ENCODE results near the gene FBXW9.
"Not testable (repeated sequence)": the region's sequence is repeated elsewhere in the genome, so short reads cannot be mapped to it uniquely, and the experiment has no call there.

FBXW9 gene

DNA sequence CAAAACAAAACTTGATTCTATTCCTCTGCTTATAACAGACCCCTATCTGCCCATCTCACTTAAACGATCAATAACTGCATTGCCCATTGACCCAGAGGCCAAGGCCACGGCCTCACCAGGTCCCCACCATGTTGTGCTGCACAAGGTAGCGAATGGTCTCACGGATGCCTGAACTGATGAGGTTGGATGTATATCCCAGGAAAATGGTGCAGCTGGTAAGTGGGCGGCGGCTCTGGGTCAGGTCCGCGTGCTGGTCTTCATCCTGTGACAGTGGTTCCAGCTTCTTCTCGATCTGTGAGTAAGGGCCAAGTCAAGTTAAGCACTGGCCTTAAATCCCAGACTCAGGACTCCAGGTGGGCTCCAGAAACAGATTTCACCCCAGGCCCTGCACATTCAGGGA lies 16.4 kb downstream of the FBXW9 start:
- no peak for DNase-seq

DNA sequence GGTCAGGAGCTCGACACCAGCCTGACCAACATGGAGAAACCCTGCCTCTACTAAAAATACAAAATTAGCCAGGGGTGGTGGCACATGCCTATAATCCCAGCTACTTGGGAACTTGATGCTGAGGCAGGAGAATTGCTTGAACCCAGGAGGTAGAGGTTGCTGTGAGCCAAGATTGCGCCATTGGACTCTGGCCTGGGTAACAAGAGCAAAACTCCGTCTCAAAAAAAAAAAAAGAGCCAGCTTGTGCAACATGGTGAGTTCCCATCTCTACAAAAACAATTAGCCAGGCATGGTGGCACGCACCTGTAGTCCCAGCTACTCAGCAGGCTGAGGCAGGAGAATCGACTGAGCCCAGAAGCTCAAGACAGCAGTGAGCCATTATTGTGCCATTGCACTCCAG lies 18.4 kb downstream of the FBXW9 start:
- not testable (repeated sequence) for DNase-seq

DNA sequence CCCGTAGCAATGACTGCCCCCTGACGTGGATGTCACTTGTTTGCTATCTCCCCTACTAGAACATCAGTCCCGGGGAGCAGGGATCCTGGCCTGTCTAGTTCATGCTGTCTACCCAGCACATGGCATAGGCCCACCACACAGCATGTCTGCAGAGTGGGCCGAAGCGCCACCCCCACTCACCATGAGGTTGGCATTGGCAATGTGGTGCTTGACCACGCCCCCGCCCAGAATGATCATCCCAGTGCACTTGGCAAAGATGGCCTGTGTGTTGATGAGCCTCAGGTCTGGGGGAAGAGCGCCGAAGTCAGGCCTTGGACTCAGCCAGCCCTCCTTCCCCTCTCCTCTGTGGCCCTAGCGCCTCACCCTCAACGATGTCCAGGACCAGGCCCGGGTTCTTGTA lies 19.5 kb downstream of the FBXW9 start:
- DNase-seq = no peak

DNA sequence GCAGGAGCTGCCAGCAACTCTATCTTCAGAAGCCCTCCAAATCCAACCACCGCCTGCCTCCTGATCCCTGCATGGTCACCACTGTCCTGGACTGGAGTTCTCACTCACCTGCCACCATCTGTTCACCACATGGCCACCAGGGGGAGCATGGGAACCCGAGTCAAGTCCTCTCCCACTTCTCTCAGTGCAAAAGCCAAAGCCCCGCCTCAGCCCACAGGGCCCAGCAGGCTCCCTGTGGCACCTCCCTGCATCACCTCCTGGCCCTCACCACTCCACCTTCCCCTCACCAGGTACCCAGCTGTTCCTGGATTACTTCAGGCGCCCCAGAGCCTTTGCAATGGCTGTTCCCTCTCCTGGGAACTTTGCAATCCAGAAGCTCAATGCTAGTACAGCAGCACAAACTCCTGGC lies 20.0 kb downstream of the FBXW9 start:
- DNase-seq = peak in 1 of 2 donors; percentile 45

DNA sequence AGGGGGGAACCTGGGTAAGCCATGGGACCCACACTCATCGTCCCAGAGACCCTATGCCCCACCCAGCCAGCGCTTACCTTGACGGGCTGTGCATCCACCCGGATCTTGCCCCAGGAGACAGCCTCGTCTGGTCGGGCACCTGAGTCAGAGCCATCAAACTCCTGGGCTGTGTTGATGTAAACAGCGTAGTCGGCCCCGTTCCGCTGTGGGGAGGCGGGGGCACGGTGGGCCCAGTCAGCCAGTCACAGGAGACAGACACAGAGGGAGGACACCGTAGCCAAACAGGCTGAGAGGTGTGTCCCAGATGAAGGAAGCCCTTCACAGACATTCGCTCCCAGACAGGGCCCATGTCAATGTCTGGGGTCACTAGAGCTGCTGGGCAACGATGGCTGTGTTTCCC lies 20.5 kb downstream of the FBXW9 start:
- DNase-seq = no peak

DNA sequence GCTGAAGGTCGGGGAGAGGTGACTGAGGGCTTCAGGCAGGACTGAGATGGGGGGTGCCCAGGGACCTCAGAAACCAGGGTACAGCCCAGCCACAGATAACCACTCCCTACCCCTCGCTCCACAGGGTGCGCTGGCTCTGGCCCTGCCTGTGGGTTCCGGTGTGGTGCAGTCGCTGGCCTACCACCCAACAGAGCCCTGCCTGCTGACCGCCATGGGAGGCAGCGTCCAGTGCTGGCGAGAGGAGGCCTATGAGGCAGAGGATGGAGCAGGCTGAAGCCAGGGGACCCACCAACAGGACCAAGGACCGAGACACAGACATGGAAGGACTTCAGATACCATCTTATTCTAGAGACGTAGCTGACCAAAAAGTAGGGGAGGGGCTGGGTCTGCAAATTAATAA lies 21.0 kb downstream of the FBXW9 start:
- DNase-seq = no peak

DNA sequence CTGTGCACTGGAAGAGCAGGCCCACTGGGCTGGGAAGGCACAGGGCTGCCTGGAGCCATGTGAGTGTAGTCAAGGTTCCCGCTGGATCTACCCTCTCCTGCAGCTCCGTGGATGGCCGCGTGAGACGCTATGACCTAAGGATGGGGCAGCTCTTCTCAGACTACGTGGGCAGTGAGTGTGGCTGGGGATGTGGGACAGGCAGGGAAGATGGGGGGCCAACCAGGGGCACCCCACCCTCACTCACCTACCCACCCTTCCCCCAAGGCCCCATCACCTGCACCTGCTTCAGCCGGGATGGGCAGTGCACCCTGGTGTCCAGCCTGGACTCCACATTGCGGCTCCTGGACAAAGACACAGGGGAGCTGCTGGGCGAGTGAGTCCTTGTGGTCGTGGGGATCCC lies 23.7 kb downstream of the FBXW9 start:
- DNase-seq = no peak

DNA sequence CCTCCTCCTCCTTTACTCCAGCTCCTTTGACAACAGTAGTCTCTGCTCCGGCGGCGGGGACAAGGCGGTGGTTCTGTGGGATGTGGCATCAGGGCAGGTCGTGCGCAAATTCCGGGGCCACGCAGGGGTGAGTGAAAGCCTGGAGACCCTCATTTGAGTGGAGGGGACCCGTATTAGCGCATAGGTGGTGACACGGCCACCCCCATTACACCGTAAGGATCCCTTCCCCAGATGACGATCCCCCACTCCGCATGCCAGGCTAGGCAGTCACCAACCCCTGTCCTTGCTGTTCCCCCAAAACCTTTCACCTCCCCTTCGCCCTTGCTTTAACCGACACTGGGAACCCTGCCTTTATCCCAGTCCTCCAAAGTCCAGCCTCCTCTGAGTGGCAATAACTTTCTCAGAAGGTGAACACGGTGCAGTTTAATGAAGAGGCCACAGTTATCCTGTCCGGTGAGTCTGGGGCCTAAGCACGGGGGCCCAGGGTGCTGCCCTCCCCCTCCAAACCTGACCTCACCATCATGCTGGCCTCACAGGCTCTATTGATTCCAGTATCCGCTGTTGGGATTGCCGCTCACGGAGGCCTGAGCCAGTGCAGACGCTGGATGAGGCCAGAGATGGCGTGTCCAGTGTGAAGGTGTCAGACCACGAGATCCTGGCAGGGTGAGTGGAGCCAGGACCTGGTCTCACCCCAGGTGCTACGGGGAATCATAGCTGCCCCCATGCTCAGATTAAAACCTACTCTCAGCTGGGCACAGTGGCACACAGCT lies 26.1 kb downstream of the FBXW9 start:
- no peak for DNase-seq

DNA sequence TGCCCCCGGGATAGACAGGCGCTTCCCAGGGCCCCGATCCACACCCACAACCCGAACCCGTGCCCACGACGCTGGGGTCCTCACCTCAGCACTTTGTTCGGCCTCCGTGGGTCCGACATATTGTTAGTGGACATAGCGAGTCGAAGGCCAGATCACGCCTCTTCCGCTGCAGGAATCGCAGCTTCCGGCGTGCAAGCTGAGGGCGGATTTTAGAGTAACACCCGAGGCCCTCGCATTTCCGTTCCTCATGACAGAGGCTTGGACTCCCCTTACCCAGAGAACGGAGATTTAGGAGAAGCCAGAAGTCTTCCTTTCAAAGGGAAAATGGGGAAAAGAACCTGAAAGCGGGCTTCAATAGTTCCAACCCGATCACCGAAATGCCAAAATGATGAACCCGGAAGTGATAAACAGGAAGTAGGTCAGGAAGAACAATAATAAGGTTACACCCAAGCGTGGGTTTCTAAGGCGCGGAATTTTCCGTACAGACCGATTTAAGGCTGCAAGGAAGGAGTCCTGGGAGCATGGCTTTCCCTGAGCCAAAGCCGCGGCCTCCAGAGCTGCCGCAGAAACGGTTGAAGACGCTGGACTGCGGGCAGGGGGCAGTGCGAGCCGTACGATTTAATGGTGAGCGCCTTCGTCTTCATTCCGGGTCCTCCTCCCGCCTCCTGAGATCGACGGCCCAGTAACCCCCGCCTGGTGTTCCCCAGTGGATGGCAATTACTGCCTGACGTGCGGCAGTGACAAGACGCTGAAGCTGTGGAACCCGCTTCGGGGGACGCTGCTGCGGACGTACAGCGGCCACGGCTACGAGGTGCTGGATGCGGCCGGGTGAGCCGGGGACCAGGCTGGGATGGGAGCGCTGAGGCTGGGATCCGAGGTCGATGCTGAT lies 26.9 kb downstream of the FBXW9 start:
- peak; percentile 72 to 95 for DNase-seq

DNA sequence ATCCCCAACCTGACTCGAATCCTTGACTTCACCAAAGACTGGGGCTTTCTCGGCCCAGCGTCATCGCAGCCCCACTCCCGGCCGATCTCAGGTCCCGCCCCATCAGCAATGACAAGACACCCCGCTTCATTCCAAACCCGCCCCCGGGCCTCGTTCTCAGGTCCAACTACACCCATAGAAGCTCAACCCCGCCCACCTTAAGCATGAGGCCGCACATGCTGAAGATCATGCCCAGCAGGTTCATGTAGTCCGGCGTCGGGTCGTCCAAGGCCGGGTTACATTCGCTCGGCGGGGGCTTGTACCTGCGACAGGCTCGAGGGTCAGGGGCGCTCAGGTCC lies 27.5 kb downstream of the FBXW9 start:
- DNase-seq = no peak

DNA sequence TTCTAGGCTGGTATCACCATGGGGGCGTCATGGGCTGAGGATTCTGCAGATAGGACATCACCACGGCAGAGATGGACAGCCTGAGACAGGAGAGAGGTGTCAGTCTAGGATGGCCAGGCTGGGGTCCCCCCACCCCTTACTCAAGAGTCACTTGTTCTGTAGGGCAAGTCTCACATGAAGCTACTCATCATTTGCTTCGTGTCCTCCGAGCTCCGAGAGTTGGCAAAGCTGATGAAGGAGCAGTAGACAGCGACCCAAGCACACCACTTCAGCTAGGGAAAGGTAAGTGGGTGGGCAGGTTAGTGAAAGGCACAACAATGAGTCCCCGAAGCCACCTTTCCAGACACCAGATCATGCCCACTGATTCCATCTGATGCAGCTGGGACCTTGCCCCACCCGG lies 28.1 kb downstream of the FBXW9 start:
- no peak for DNase-seq

DNA sequence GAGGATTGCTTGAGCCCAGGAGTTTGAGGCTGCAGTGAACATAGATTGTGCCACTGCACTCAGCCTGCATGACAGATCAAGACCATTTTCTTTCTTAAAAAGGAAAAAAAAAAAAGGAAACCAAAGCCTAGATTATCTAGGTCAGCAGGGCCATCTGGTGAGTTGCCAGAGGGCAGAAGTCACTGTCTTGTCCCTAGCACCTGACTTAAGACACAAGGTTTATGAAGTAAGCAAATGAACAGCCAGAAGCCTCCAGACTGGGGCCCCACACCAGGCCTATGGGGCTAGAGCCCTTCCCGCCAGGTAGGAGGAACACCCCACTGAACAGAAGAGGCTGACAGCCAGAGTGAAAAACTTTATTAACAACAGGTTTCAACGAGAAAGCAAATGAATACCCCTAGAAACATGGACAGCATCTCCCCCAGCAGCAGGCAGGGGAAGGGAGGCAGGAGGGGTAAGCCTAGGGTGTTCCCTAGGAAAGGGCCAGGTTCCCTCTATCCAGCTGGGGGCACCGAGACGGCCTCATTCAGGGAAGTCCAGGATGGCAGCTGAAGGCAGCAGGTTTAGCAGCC lies 28.6 kb downstream of the FBXW9 start:
- DNase-seq = no peak

DNA sequence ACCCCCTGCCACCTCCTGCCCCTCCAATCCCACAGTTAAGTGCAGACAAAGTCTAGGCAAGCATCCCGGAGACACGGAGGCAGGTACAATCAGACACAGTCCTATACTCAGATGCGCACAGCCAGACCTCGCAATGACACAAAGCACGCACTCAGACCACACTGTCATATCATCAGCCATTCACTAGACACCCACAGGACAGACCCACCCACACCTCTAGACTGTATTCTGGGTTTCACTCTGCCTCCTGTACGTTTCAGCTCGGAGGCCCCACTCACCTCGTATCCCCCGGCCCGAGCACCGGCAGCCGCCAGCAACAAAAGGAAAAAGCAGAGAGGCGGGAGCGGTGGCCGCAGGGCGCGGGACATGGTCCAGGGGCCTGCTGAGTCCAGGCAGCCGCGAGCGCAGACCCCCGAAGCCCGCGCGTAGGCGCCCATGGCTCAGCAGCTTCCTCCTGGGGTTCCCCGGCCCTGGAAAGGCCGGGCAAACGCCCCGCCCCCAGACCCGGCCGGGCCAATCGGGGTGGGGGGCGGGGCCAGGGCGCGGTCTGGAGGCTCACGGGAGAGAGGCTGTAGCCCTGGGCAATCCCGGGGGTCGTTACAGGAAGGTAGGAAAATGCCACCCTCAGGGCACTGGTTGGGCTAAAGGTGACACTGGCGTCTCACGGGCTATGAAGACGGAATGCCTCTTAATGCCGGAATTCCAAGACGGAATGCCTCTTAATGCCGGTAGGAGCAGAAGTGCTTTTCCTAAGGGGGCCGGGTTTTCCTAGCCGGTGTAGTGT lies 30.0 kb downstream of the FBXW9 start, which contains the start of the genes MAN2B1 and WDR83:
Gene MAN2B1, minus strand, starts transcription at position 478 of the 784 bp plus-strand sequence. Its CDS starts 41 bp downstream, at position 437.
Gene WDR83, plus strand, starts transcription at position 543 of the 784 bp plus-strand sequence. CDS start 2,984 bp downstream, outside the sequence.
- DNase-seq = peak; percentile 57 to 68

DNA sequence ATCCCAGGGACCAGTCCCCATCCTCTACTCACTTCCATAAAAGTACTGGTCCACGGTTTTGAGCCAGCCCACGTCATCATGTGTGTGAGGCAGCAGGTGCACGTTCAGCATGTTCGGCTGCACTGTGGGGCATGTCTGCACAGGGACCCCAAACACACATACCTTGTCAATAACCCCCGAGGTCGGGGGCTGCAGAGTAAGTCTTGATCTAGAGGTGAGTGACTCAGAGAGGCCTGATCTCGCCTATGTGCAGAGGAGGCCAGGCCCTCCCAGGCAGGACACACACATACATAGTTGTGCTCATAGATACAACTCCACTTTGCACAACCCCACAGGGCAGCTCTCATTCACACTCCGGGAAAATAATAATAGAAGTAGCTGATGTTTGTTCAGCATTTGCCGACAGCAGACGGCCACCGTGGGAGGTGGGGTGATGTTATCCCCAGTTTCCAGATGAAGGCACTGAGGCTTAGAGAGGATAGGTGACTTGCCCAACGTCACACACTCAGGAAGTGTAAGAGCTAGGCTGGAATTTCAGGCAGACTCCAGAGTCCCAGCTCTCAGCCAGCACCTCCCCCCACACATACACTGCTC lies 30.7 kb downstream of the FBXW9 start:
- no peak for DNase-seq

DNA sequence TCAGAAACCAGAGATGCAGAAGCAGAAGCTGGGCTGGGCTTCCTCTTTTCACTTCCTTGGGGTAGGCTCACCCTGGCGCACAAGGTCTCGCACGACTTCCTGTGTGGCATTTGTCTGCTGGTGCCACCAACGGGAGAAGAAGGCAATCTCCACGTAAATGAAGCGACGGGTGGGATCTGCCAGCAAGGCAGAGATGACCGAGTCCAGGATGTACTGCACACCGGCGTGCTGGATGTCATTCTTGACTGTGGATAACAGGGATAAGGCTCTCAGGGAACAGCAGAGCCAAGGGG lies 31.2 kb downstream of the FBXW9 start:
- DNase-seq = peak; percentile 12 to 42

DNA sequence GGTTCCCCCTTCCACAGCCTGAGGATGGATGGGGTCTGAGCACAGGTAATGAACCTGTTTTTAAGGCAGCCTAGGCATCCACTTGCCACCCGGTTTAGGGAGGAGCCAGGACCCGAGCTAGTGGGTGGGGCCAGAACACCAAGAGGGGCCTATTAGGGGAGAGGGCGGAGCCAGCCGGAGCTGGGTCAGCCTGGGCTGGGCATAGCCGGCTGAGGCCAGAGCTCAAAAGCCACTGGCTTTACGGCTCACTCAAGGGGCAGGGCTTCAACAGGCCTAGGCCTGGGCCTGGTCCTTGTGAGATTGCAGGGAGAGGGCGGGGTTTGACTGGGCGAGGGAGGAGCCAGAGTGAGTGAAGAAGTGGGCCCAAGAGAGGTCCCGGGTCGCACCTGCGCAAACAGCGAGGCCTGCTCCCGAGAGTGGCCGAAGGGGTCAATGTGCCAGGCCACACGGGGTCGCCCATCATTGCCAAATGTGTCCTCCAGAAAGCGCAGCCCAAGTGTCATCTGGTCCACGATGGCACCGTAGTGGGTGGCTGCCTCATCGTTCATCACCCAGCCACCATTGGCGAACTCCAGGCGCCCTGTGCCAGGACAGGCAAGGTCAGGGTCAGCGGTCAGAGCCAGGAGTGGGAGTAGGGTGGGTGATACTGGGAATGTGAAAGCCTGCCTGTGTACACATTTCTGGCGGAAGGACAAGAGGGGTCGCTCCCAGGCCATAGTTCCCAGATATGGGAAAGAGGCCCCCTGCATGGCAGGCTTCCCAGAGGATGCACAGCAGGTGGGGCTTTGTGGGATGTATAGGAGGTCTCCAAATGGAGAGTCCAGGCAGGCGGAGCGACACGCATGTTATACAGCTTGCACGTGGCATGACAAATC lies 31.8 kb downstream of the FBXW9 start:
- no peak for DNase-seq

DNA sequence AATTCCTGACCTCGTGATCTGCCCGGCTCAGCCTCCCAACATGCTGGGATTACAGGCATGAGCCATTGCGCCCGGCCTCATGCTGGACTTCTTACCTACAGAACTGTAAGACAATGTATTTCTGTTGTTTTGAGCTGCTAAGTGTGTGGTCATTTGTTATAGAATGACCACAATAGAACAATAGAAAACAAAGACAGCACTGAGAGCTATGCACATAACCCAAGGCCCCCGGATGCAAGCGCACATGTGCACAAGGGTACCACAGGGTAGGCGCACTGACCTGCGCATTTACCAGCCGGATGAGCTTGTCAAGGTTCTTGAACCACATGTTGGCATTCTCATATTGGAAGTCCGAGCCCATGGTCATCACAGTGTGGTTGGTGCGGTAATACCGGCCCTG lies 35.5 kb downstream of the FBXW9 start:
- peak; percentile 12 to 13 for DNase-seq

DNA sequence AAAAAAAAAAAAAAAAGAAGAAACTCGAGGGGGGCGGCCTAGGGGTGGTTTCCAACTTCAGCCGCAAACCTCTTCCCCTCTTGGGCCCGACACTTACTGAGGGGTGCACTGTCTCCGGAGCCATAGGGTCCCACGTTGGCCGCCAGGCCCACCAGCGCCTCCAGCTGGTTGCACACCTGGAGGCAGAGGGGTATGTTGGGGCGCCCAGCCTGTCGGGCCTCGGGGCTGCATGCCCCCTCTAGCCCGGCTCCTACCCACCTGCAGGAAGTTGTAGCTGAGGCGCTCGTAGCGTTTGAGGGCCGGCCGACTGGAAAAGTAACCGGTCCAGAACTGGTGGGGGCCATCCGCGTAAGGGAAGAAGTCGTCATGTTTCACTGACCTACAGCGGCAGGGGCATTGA lies 38.5 kb downstream of the FBXW9 start:
- DNase-seq = no peak

DNA sequence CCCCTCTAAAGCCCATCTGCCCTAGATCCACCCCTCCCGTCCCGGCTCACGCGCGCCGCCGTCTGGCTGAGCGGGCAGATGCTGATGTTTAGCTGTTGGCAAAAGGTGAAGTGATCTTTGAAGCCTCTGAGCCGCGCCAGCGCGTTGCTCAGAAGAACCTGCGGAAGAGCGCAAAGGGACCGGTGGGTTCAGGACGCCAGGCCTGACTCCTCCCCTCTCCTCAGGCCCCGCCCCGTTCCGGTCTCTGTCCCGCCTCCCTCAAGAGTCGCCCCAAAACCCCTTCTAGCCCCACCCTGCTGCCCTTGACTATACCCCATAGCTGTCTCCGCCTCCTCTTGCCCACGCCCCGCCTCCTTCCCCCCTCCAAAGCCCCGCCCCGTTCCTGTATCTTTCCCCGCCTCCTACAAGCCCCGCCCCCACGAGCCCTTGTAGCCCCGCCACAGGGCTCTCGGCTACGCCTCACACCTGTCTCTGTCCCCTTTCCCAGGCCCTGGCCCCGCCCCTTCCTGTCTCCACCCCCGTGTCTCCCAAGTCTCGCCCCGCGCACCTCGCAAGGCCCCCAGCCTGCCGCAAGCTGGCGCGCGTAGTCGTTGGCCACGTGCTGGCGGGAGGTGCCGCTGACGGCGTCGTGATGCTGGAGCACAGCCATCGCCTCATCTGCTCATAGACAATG lies 39.4 kb downstream of the FBXW9 start:
- DNase-seq = no peak

DNA sequence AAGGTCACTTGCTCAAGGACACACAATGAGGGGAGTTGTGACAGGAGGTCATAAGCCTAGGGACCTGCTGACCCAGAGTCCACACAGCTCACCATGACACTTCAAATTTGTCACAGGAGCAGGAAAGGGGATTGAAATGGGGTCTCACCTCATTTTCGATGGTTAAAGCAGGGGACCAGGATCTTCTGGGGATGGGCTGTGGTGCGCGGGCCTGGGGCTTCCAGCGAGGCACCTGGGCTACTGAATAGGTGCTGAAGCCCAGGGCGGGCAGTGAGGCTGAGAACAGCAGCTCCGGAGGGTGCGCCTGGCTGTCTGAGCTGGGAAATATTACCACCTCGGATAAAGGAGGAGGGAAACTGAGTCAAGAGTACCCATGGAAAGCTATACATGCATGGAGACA lies 40.9 kb downstream of the FBXW9 start:
- no peak for DNase-seq

DNA sequence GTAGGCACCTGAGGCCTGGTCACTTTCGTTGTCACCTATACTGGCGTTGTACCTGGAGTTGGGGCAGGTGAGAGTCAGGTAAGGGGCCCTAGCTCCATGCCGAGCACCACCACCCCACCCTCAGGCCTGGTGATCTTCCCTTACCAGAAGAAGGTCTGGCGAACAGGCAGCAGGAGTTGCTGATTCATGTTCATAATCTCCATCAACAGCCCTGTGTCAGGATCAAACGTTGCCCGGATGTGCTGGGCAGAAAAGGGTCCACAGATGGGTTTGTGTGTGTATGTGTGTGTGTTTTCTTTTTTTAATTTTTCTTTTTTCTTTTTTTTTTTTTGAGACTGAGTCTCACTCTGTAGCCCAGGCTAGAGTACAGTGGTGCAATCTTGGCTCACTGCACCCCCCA lies 44.2 kb downstream of the FBXW9 start:
- no peak for DNase-seq

Measured in hippocampal formation (tissue), 2 donors.